SK-N-MC (cell line): ENCODE data around the gene LNPK.
"Not testable (repeated sequence)": the region's sequence is repeated elsewhere in the genome, so short reads cannot be mapped to it uniquely, and the experiment has no call there.

ENCODE experiments used
- DNase-seq: peaks from one replicate; pipeline ENCODE4 v3.0.0-alpha.2; 2011; ENCODE audit warnings: low read depth, low spot score
- H3K27ac ChIP-seq: fragments of 200-600 bp; sonication (generic); 2 replicates; pipeline ENCODE4 v1.5.1; 2016; ENCODE audit warnings: mixed run types
- H3K36me3 ChIP-seq: fragments of 200-600 bp; sonication (generic); 2 replicates; pipeline ENCODE4 v1.6.1; 2017; ENCODE audit warnings: antibody characterized with exemption, low read length, mixed read lengths; ENCODE audit not compliant: insufficient read depth
- H3K4me3 ChIP-seq: fragments of 200-600 bp; sonication (generic); 2 replicates; pipeline ENCODE4 v1.5.1; 2016
- H3K9ac ChIP-seq: fragments of 200-600 bp; sonication (generic); 2 replicates; pipeline ENCODE4 v1.8.0; 2017; ENCODE audit warnings: mixed run types, mixed read lengths; ENCODE audit not compliant: insufficient read length
- H3K9me3 ChIP-seq: fragments of 200-600 bp; sonication (generic); 2 replicates; pipeline ENCODE4 v1.6.1; 2017; ENCODE audit warnings: low read depth, mild to moderate bottlenecking, antibody characterized with exemption, low read length, moderate library complexity, mixed read lengths
- EZH2 ChIP-seq: fragments of 200-600 bp; sonication (generic); IDR thresholded peaks from one replicate; pipeline ENCODE4 v1.6.1; 2017; ENCODE audit warnings: antibody characterized with exemption
- FOXP2 ChIP-seq: optimal IDR thresholded peaks from 2 replicates; pipeline ENCODE3; 2011; ENCODE audit warnings: mild to moderate bottlenecking, moderate library complexity; ENCODE audit not compliant: insufficient read depth; ENCODE audit errors: extremely low read length, control extremely low read depth
- POLR2AphosphoS5 ChIP-seq: IDR thresholded peaks from 2 replicates; pipeline ENCODE4 v1.6.1; 2012; ENCODE audit warnings: mild to moderate bottlenecking, low read depth, low read length, borderline replicate concordance

LNPK gene

GRCh38 chr2:175984846-175985245 lies 17.2 kb downstream of the LNPK start:
- TF ChIP-seq EZH2 (no peak), FOXP2 (no peak), POLR2AphosphoS5 (no peak)
- peaks cover 32% of the 10 kb centered on the region for H3K36me3 ChIP-seq
- no peak for DNase-seq
- no peak overlapping the region for H3K27ac ChIP-seq
- H3K9me3 ChIP-seq = no peaks in the 10 kb centered on the region
- no peak overlapping the region for H3K9ac ChIP-seq
- no peak overlapping the region for H3K4me3 ChIP-seq

GRCh38 chr2:175981551-175981950 lies 20.5 kb downstream of the LNPK start:
- H3K9ac ChIP-seq = no peak overlapping the region
- TF ChIP-seq POLR2AphosphoS5 (no peak), FOXP2 (no peak)
- H3K9me3 ChIP-seq = no peaks in the 10 kb centered on the region
- no peak overlapping the region for H3K27ac ChIP-seq
- peaks cover 23% of the 10 kb centered on the region for H3K36me3 ChIP-seq
- DNase-seq = no peak
- no peak overlapping the region for H3K4me3 ChIP-seq

GRCh38 chr2:175976391-175977157 lies 25.5 kb downstream of the LNPK start:
- TF ChIP-seq EZH2 (no peak), POLR2AphosphoS5 (no peak), FOXP2 (no peak)
- H3K4me3 ChIP-seq = no peak overlapping the region
- no peak for DNase-seq
- no peak overlapping the region for H3K9ac ChIP-seq
- H3K36me3 ChIP-seq = peaks cover 46% of the 10 kb centered on the region
- no peak overlapping the region for H3K27ac ChIP-seq
- H3K9me3 ChIP-seq = 0 out of 2 replicates have a peak, but pooled peaks cover 7% of the 10 kb centered on the region

- no peak overlapping the region for H3K9ac ChIP-seq
- peaks cover 43% of the 10 kb centered on the region for H3K36me3 ChIP-seq
- no peak overlapping the region for H3K27ac ChIP-seq
- TF ChIP-seq FOXP2 (no peak), EZH2 (no peak), POLR2AphosphoS5 (no peak)
- H3K9me3 ChIP-seq = 0 out of 2 replicates have a peak, but pooled peaks cover 7% of the 10 kb centered on the region
- DNase-seq = no peak
- H3K4me3 ChIP-seq = no peak overlapping the region
Measured at GRCh38 chr2:175973373-175973772, 28.7 kb downstream of the LNPK start.

GRCh38 chr2:175966839-175967238 lies 35.2 kb downstream of the LNPK start:
- Histone ChIP-seq H3K9me3 (no peaks in the 10 kb centered on the region), H3K27ac (peak overlapping the region; percentile 14; the same call in 1 of the 2 replicates), H3K9ac (no peak overlapping the region), H3K4me3 (no peak overlapping the region), H3K36me3 (peaks cover 12% of the 10 kb centered on the region; the same call in 1 of the 2 replicates)
- no peak for DNase-seq
- TF ChIP-seq FOXP2 = no peak
- TF ChIP-seq POLR2AphosphoS5 = no peak
- TF ChIP-seq EZH2 = no peak

- no peak for DNase-seq
- no peak overlapping the region for H3K4me3 ChIP-seq
- TF ChIP-seq POLR2AphosphoS5 (no peak), EZH2 (no peak), FOXP2 (no peak)
- no peaks in the 10 kb centered on the region for H3K9me3 ChIP-seq
- no peak overlapping the region for H3K9ac ChIP-seq
- no peak overlapping the region for H3K27ac ChIP-seq
- H3K36me3 ChIP-seq = peaks cover 12% of the 10 kb centered on the region; the same call in 1 of the 2 replicates
Measured at GRCh38 chr2:175965773-175966172, 36.3 kb downstream of the LNPK start.

- Histone ChIP-seq H3K4me3 (no peak overlapping the region), H3K27ac (no peak overlapping the region), H3K9ac (no peak overlapping the region), H3K36me3 (peaks cover 8% of the 10 kb centered on the region; the same call in 1 of the 2 replicates), H3K9me3 (no peaks in the 10 kb centered on the region)
- TF ChIP-seq FOXP2 = no peak
- no peak for TF ChIP-seq EZH2
- no peak for TF ChIP-seq POLR2AphosphoS5
- DNase-seq = no peak
Measured at GRCh38 chr2:175964195-175964594, 37.9 kb downstream of the LNPK start.

GRCh38 chr2:175963171-175963570 lies 38.9 kb downstream of the LNPK start:
- H3K4me3 ChIP-seq, H3K9me3 ChIP-seq, DNase-seq, H3K36me3 ChIP-seq, H3K9ac ChIP-seq, H3K27ac ChIP-seq: not testable (repeated sequence)

GRCh38 chr2:175957845-175958244 lies 44.2 kb downstream of the LNPK start:
- DNase-seq = no peak
- Histone ChIP-seq H3K9ac (no peak overlapping the region), H3K9me3 (no peaks in the 10 kb centered on the region), H3K4me3 (no peak overlapping the region), H3K36me3 (peaks cover 17% of the 10 kb centered on the region), H3K27ac (no peak overlapping the region)
- TF ChIP-seq EZH2 = no peak
- TF ChIP-seq POLR2AphosphoS5 = no peak
- TF ChIP-seq FOXP2 = no peak
